ENCODE measurements around the gene VASH2. TPM values are rescaled to one million over a fixed set of nuclear protein-coding genes. Genes with fewer than 3 reads are reported as not detected.

The VASH2 gene
- total RNA-seq, 2 experiments from 2014 or later = 0.21 to 0.22 TPM

DNA sequence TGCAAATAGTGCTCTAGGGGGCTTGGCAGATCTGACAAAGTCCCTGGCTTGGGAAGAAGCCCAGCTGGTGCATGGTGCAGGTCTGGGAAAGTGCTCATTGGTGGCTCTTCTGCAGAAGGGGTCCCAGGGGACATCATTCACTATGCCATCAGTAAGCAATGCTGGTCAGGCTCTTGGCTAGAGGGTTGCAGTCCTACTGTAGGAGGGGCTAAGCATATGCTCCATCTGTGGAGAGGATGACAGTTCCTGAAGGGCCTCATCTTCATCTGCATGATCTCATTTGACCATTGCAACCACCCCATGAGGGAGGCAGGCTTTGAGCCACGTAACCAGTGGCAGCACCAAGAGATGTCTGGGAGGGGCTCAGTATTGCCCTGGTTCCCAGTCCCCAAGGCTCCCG, 31.5 kb upstream of the VASH2 start:
- Mint-ChIP-seq H3K9me3 (no peaks in the 10 kb centered on the region), H3K27ac (no peak overlapping the region), H3K4me1 (no peaks in the 10 kb centered on the region), H3K4me3 (no peak overlapping the region), H3K36me3 (no peaks in the 10 kb centered on the region), H3K27me3 (peaks cover 23% of the 10 kb centered on the region)
- no peak for DNase-seq

DNA sequence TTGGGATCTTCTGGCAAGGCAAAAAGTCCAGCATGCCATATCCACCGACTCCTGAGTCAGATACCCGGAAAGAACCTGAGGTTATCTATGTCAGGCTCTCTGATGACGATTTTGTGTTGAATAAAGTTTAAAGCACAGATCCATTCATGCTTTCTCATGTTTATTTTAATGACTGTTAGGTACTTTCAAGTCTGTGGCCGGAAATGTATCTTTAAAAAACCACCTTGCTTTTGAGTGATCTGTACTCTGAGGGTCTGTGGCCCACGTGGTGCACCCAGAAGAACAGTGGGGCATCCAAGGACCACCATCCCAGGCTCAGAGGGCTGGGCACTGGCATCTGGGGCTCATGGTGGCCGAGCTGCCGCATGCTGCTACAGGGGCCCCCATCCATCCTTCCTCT, 30.1 kb upstream of the VASH2 start:
- Mint-ChIP-seq H3K27me3 (peaks cover 23% of the 10 kb centered on the region), H3K36me3 (no peaks in the 10 kb centered on the region), H3K9me3 (no peaks in the 10 kb centered on the region), H3K27ac (no peak overlapping the region), H3K4me1 (no peaks in the 10 kb centered on the region), H3K4me3 (no peak overlapping the region)
- DNase-seq = no peak

DNA sequence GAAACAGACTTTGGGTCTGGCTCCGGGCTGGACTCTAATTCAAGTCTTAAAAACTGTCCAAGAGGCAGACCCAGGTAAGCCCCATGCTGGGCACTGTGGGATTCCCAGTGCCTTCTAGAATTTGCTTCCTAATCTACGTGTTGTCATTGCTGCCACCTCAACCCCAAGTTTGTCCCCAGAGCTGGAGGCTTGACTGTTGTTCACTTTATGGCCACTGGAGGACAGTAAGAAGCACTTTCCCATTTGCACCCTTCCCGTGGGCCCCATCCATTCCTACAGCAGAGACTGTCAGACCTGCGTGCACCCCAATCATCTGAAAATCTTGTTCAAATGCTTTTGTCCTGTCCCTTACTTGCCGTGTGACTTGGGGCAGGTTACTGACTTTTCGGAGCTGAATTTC, 29.4 kb upstream of the VASH2 start:
- Mint-ChIP-seq H3K4me3 (no peak overlapping the region), H3K4me1 (no peaks in the 10 kb centered on the region), H3K36me3 (no peaks in the 10 kb centered on the region), H3K27ac (no peak overlapping the region), H3K27me3 (peaks cover 23% of the 10 kb centered on the region), H3K9me3 (no peaks in the 10 kb centered on the region)
- DNase-seq = no peak

DNA sequence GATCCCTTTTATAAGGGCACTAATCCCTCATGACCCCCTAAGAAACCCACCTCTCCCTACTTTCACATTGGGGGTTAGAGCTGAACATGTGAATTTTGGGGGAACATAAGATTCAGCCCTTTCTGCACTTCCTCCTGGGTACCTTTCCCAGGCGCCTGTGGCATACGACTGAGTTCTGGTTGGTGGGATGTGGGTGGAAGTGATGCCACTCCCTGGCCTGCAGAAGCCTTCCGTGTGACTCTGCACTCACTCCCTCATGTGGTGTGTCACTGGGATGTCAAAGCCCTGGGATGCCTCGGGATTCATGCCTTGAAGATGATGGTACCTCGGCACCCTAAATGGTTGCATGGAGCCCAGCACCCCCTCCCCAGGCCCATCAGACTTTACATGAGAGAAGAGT, 28.3 kb upstream of the VASH2 start:
- no peak overlapping the region for H3K27ac Mint-ChIP-seq
- H3K27me3 Mint-ChIP-seq = peaks cover 14% of the 10 kb centered on the region
- H3K4me3 Mint-ChIP-seq = no peak overlapping the region

DNA sequence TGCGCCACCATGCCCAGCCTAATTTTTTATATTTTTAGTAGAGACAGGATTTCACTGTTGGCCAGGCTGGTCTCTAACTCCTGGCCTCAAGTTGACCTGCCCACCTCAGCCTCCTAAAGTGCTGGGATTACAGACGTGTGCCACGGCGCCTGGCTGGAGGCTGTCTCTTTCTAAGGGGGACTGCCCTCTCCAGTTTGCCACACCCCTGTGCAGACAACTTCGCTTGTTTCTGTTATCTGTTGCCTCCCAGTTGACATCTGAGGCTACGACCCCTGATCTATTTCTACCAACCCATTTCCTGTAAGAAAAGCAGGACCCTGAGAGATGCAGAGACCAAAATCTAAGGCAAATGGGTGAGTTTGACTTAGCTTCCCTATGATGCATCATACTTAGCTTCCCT, 24.0 kb upstream of the VASH2 start:
- peaks cover 1% of the 10 kb centered on the region for H3K9me3 Mint-ChIP-seq
- H3K27ac Mint-ChIP-seq = no peak overlapping the region
- H3K27me3 Mint-ChIP-seq = peaks cover 2% of the 10 kb centered on the region

More for the DNA sequence above, 28.3 kb upstream of the VASH2 start:
- Mint-ChIP-seq H3K9me3 (peaks cover 1% of the 10 kb centered on the region), H3K36me3 (no peaks in the 10 kb centered on the region), H3K4me1 (no peaks in the 10 kb centered on the region)
- DNase-seq = no peak

DNA sequence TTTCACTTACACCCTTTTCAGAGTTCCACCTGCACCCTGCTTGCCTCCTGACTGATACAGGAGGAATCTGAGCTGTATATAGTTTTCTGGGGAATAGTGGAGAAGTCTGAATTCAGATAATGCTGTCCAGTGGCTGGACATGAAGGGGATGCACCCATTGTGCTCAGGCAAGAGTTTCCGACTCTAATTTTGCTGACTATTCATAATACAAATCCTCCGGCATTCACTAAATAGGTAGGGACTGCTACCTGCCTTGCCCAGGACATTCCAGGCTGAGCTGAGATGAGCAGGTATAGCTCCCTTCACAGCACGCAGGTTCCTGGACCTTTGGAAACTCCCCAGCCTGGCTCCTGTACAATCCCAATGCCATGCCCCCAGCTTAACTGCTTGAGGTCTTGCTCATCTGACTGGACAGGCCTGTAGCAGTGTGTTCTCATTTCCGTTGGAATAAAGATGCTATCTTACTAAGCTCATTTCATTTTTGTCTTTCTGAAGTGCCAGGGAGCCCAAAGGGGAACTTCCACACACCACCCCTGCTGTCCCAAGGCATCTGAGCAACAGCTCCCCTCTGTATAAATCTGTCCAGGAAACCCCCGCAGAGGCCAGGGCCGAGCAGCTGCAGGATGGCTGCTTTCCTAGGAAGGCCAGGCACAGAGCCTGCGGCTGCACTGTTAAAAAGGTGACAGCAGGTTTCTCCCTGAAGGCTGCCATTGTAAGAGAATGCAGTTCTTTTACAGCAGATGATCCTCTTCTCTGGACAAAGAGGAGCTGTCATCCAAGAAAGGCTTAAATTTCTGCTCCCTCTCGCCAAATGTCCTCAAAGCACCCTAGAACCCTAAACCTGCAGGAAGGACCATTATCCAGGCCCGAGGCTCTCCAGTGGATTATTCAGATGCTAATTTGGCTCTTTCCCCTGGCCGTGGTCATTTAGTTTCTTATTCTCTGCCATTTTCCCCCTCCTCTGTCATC, 21.7 kb upstream of the VASH2 start:
- H3K4me1 Mint-ChIP-seq = no peaks in the 10 kb centered on the region
- no peak for DNase-seq
- H3K27ac Mint-ChIP-seq = no peak overlapping the region
- H3K9me3 Mint-ChIP-seq = peaks cover 1% of the 10 kb centered on the region
- H3K4me3 Mint-ChIP-seq = no peak overlapping the region
- no peaks in the 10 kb centered on the region for H3K36me3 Mint-ChIP-seq
- no peaks in the 10 kb centered on the region for H3K27me3 Mint-ChIP-seq

More for the DNA sequence above, 24.0 kb upstream of the VASH2 start:
- no peak for DNase-seq
- no peaks in the 10 kb centered on the region for H3K36me3 Mint-ChIP-seq
- H3K4me3 Mint-ChIP-seq = no peak overlapping the region
- H3K4me1 Mint-ChIP-seq = no peaks in the 10 kb centered on the region

DNA sequence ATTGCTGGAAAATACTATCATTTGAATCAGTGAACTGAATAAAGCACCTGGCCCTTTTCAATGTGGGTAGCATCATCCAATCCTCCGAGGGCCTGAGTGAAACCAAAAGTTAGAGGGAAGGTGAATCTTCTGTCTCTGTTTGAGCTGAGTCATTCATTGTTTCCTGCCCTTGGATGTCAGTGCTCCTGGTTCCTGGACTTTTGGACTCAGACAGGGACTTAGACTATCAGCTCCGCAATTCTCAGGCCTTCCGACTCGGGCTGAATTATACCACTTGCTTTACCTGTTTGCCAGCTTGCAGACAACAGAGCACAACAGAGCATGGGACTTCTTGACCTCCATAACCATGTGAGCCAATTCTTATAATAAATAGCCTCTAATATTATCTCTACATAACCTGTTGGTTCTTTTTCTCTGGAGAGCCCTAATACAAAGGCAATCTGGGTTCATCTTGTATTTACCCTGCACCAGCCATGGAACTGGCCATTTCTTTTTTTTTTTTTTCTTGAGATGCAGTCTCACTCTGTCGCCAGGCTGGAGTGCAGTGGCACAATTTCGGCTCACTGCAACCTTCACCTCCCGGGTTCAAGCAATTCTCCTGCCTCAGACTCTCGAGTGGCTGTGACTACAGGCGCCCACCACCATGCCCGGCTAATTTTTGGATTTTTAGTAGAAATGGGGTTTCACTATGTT, 19.2 kb upstream of the VASH2 start:
- no peak overlapping the region for H3K27ac Mint-ChIP-seq
- H3K4me1 Mint-ChIP-seq = no peaks in the 10 kb centered on the region
- H3K9me3 Mint-ChIP-seq = peaks cover 1% of the 10 kb centered on the region
- H3K27me3 Mint-ChIP-seq = no peaks in the 10 kb centered on the region
- no peak for DNase-seq
- H3K4me3 Mint-ChIP-seq = no peak overlapping the region
- no peaks in the 10 kb centered on the region for H3K36me3 Mint-ChIP-seq

DNA sequence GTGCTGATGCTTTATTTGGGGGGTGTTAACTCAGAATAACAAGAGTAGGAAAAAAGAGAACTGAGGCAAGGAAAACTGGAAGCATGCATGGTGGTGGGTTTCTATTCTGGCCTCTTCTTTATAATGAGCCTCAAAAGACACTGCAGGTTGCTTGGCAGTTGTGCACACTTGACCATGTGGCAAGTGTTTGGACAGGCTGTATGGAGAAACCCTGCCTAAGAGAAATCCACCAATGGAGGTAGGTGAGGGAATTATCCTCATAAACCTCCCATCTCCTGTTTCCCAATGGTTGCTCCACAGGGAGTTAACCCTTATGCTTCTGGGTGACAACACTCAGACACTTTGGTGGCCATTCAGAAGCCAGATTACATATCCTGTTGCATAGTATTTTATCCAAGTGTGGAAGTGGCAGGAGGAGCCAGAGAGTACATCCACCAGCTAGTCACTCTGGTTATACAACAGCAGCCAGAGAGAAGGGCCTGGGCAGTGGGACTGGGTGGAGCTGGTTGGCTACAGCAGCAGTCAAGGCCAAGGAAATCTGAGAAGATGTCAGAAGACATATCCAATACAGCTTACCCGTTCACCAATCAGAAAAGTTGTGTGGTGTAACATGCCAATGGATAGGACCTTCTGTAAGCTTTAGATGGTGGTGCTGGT, 16.4 kb upstream of the VASH2 start:
- no peaks in the 10 kb centered on the region for H3K27me3 Mint-ChIP-seq
- peaks cover 5% of the 10 kb centered on the region for H3K4me1 Mint-ChIP-seq
- H3K4me3 Mint-ChIP-seq = no peak overlapping the region

DNA sequence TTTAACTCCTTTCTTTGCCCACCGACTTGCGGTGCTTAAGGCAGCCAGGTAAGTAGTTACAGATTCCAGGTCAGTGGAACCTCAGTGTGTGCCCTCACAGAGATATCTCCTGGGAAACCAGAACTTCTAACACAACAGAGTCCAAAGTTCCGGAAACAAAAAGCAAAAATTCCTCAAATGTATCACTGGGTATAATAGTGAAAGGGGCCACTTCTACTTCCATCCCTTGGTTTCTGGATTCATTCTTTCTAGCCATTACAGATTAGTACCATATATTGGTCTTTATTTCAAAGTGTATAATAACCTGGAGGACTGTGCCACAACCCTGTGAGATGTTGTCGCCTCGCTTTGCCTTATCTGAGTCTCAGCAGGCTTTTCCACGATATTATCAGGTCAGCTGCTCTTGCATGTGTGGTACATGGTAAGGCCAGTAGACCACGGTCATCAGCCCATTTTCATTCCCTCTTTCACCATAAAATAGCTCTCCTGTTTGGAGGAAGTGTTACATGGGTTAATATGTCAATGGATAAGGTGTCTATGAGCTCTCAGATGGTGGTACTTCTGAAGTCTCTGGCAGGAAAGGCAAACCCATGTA, 14.9 kb upstream of the VASH2 start:
- Mint-ChIP-seq H3K36me3 (no peaks in the 10 kb centered on the region), H3K4me3 (no peak overlapping the region), H3K9me3 (peaks cover 5% of the 10 kb centered on the region), H3K27me3 (no peaks in the 10 kb centered on the region), H3K4me1 (peaks cover 5% of the 10 kb centered on the region), H3K27ac (no peak overlapping the region)
- DNase-seq = no peak

More for the DNA sequence above, 16.4 kb upstream of the VASH2 start:
- Mint-ChIP-seq H3K36me3 (no peaks in the 10 kb centered on the region), H3K9me3 (no peaks in the 10 kb centered on the region), H3K27ac (no peak overlapping the region)
- DNase-seq = no peak

DNA sequence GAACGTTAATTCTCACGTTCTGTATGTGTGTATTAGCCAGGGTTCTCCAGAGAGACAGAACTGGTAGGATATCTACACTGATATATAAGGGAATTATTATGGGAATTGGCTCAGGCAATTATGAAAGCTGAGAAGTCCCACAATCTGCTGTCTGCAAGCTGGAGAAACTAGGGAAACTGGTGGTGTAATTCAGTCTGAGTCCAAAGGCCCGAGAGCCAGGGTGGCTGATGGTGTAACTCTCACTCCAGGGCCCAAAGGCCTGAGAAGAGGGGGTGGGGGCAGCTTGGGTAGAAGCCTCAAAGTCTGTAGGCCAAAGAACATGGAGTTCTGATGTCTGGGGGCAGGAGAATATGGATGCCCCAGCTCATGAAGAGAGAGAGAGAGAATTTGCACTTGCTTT, 13.3 kb upstream of the VASH2 start:
- no peak overlapping the region for H3K4me3 Mint-ChIP-seq
- no peak overlapping the region for H3K27ac Mint-ChIP-seq
- no peaks in the 10 kb centered on the region for H3K27me3 Mint-ChIP-seq
- H3K9me3 Mint-ChIP-seq = peaks cover 5% of the 10 kb centered on the region
- H3K4me1 Mint-ChIP-seq = peaks cover 5% of the 10 kb centered on the region
- DNase-seq = no peak
- H3K36me3 Mint-ChIP-seq = no peaks in the 10 kb centered on the region

DNA sequence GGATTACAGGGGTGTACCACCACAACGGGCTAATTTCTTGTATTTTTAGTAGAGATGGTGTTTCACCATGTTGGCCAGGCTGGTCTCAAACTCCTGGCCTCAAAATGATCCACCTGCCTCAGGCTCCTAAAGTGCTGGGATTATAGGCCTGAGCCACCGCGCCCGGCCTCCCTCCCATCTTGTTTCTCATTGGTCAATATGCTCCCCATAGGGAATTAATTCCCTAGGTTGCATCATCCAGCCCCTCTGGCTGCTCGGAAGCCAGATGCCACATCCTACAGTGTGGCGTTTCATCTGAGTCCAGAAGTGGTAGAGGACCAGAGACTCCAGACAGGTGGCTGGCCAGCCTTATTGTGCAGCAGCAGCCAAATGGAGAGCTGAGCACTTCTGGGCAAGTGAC, 11.5 kb upstream of the VASH2 start:
- DNase-seq = no peak
- H3K4me3 Mint-ChIP-seq = no peak overlapping the region
- H3K27ac Mint-ChIP-seq = no peak overlapping the region
- peaks cover 5% of the 10 kb centered on the region for H3K4me1 Mint-ChIP-seq
- no peaks in the 10 kb centered on the region for H3K36me3 Mint-ChIP-seq
- no peaks in the 10 kb centered on the region for H3K27me3 Mint-ChIP-seq
- H3K9me3 Mint-ChIP-seq = peaks cover 5% of the 10 kb centered on the region

DNA sequence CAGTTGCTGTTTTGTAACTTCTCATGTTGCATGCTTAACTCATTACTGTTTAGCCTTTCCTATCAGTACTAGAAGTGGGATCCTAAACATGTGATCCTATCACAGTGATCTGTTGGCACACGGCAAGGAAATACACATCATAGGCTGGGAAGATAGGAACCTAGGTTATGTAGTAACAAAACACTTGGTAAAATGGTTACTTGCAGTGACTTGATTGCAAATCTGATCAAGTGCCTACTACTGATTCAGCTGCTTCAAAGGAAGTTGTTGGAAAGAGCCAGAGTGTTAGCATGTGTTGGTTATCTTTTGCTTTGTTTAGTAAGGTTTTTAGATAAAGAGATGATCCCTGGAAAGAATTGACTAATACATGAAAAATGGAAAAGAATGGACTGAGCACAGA, 8.9 kb upstream of the VASH2 start:
- no peaks in the 10 kb centered on the region for H3K27me3 Mint-ChIP-seq
- no peak overlapping the region for H3K4me3 Mint-ChIP-seq
- H3K9me3 Mint-ChIP-seq = peaks cover 5% of the 10 kb centered on the region
- no peak overlapping the region for H3K27ac Mint-ChIP-seq
- DNase-seq = no peak
- H3K36me3 Mint-ChIP-seq = no peaks in the 10 kb centered on the region
- peaks cover 5% of the 10 kb centered on the region for H3K4me1 Mint-ChIP-seq

DNA sequence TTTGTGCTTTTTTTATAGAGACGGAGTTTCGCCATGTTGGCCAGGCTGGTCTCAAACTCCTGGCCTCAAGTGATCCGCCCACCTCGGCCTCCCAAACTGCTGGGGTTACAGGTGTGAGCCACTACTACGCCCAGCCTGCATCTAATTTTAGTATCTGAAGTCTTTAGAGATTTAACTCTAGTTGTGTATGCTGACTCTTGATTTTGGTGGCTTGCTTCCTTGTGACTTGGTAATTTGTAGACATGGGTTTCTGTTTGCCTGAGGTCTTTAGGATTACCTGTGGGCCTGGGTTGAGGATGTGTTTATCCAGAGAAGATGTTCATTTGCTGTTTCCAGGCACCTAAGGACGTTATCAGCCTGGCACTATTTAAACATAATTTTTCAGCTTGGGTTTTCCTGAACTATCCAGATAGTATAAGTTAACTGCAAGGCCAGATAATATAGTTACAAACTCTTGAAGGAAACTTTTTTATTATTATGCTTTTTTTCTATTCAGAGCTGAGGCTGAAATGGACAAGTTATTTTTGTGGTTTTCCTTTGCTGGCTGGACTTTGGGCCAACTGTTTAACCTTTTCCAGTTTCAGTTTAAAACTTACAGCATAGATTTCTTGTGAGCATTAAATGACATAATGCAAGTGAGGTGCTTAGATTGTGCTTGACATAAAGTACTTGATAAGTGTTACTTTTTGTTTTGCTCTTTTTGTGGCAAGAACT, 7.5 kb upstream of the VASH2 start:
- no peak for DNase-seq
- Mint-ChIP-seq H3K9me3 (peaks cover 5% of the 10 kb centered on the region), H3K4me3 (no peak overlapping the region), H3K4me1 (peaks cover 7% of the 10 kb centered on the region), H3K27me3 (no peaks in the 10 kb centered on the region), H3K27ac (no peak overlapping the region), H3K36me3 (no peaks in the 10 kb centered on the region)

DNA sequence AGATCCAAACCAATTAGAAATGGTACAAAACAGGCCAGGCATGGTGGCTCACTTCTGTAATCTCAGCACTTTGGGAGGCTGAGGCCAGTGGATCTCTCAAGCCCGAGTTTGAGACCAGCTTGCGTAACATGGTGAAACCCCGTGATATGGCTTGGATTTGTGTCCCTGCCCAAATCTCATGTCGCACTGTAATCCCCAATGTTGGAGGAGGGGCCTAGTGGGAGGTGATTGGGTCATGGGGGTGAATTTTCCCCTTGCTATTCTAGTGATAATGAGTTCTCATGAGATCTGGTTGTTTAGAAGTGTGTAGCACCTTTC, 7.0 kb upstream of the VASH2 start:
- H3K27me3 Mint-ChIP-seq = no peaks in the 10 kb centered on the region
- H3K4me3 Mint-ChIP-seq = no peak overlapping the region
- no peak overlapping the region for H3K27ac Mint-ChIP-seq
- DNase-seq = no peak
- peaks cover 4% of the 10 kb centered on the region for H3K4me1 Mint-ChIP-seq
- peaks cover 5% of the 10 kb centered on the region for H3K9me3 Mint-ChIP-seq
- no peaks in the 10 kb centered on the region for H3K36me3 Mint-ChIP-seq
